B cell (primary cell): Measurements from ENCODE around the gene NMNAT3. TPM values are rescaled to one million over a fixed set of nuclear protein-coding genes. Genes with fewer than 3 reads are reported as not detected.

Source experiments
- ATAC-seq: fragments of 200-7000 bp; cut with Tn5 transposase; one replicate; pipeline ENCODE4 v1.10.0; 2021; ENCODE audit warnings: low read depth, mild to moderate bottlenecking, moderate number of reproducible peaks, moderate library complexity
- CTCF ChIA-PET: fragments of 350-600 bp; sonication (Branson Sonifier 250); formaldehyde crosslinking; loops from one replicate; lab custom pipeline; 2021; ENCODE audit warnings: antibody characterized with exemption, inconsistent platforms; lab: Charles Lee
- POLR2A ChIA-PET: fragments of 350-600 bp; sonication (Branson Sonifier 250); formaldehyde crosslinking; loops from one replicate; lab custom pipeline; 2021; ENCODE audit warnings: antibody characterized with exemption; lab: Charles Lee
- DNase-seq: peaks from one replicate; pipeline ENCODE4 v3.0.0; 2013
- H2AFZ ChIP-seq: 2 replicates; pipeline ENCODE4 v1.6.1; 2012; ENCODE audit warnings: mild to moderate bottlenecking, low read depth, low read length; ENCODE audit not compliant: insufficient read depth, poor library complexity, severe bottlenecking
- H3K27ac ChIP-seq, 2 donors: 1 replicate in 1 of 2; 2 replicates in 1 of 2; pipeline ENCODE4 v1.5.1; 2012 to 2013; ENCODE audit warnings: low read length in 2 of 2, mild to moderate bottlenecking in 2 of 2, moderate library complexity in 1 of 2
- H3K27me3 ChIP-seq, 4 experiments: fragments of 200-600 bp in 1 of 4; sonication (generic) in 1 of 4; replicated peaks in 1 of 4; 1 replicate in 2 of 4; 2 replicates in 2 of 4; pipeline versions ENCODE4 v1.6.1 to v1.7.0; 2013 to 2016; ENCODE audit warnings: low read length in 3 of 4, mild to moderate bottlenecking in 2 of 4, mixed read lengths in 1 of 4, moderate library complexity in 1 of 4; ENCODE audit not compliant: insufficient read depth in 4 of 4, control insufficient read depth in 3 of 4; ENCODE audit errors: control extremely low read depth in 1 of 4
- H3K36me3 ChIP-seq, 2 experiments: replicated peaks in 1 of 2; 1 replicate in 1 of 2; 2 replicates in 1 of 2; pipeline versions ENCODE4 v1.6.1 to v1.7.1; 2013; ENCODE audit warnings: low read length in 1 of 2; ENCODE audit not compliant: insufficient read depth in 2 of 2, control insufficient read depth in 1 of 2; ENCODE audit errors: control extremely low read depth in 1 of 2, extremely low read depth in 1 of 2
- H3K4me1 ChIP-seq, 2 donors: fragments of 200-600 bp in 1 of 2; sonication (generic) in 1 of 2; 1 replicate in 1 of 2; 2 replicates in 1 of 2; pipeline versions ENCODE4 v1.5.1 to v1.6.1; 2013 to 2017; ENCODE audit warnings: low read length in 2 of 2; ENCODE audit not compliant: control insufficient read depth in 2 of 2, insufficient read depth in 2 of 2
- H3K4me2 ChIP-seq: replicated peaks from 2 replicates; pipeline ENCODE3; 2012; ENCODE audit warnings: mild to moderate bottlenecking, low read depth, low read length; ENCODE audit not compliant: poor library complexity, severe bottlenecking
- H3K4me3 ChIP-seq, 5 experiments: fragments of 200-600 bp in 1 of 5; sonication (generic) in 1 of 5; 1 replicate in 3 of 5; 2 replicates in 2 of 5; pipeline versions ENCODE4 v1.5.1 to v1.7.0; 2011 to 2016; ENCODE audit warnings: low read length in 4 of 5, mild to moderate bottlenecking in 4 of 5, low read depth in 2 of 5, control low read depth in 1 of 5, moderate library complexity in 1 of 5; ENCODE audit not compliant: insufficient read depth in 1 of 5; ENCODE audit errors: control extremely low read depth in 1 of 5, extremely low read depth in 1 of 5
- H3K79me2 ChIP-seq: fragments of 200-600 bp; sonication (generic); one replicate; pipeline ENCODE4 v1.6.0; 2016; ENCODE audit warnings: low read length; ENCODE audit not compliant: control insufficient read depth, insufficient read depth
- H3K9ac ChIP-seq: fragments of 200-600 bp; sonication (generic); 2 replicates; pipeline ENCODE4 v1.6.1; 2017; ENCODE audit warnings: mild to moderate bottlenecking, low read length, moderate library complexity
- H3K9me3 ChIP-seq, 3 donors: one replicate each; pipeline versions ENCODE4 v1.6.1 to v1.7.1; 2013; ENCODE audit warnings: low read length in 2 of 3; ENCODE audit not compliant: control insufficient read depth in 2 of 3, insufficient read depth in 1 of 3; ENCODE audit errors: control extremely low read depth in 1 of 3
- H4K20me1 ChIP-seq: 2 replicates; pipeline ENCODE4 v1.6.0; 2012; ENCODE audit warnings: mild to moderate bottlenecking, low read length; ENCODE audit not compliant: insufficient read depth, control insufficient read depth, poor library complexity, severe bottlenecking
- H3K27ac Mint-ChIP-seq: one replicate; pipeline ENCODE4 v1.8.0; 2021; ENCODE audit warnings: mixed read lengths
- H3K27me3 Mint-ChIP-seq: one replicate; pipeline ENCODE4 v1.8.0; 2021; ENCODE audit warnings: mixed read lengths
- H3K4me1 Mint-ChIP-seq: one replicate; pipeline ENCODE4 v1.8.0; 2021; ENCODE audit warnings: mixed read lengths
- H3K4me3 Mint-ChIP-seq: one replicate; pipeline ENCODE4 v1.8.0; 2021; ENCODE audit warnings: mixed read lengths
- H3K9me3 Mint-ChIP-seq: one replicate; pipeline ENCODE4 v1.8.0; 2022; ENCODE audit warnings: mixed read lengths; ENCODE audit not compliant: insufficient read depth
- EZH2 ChIP-seq: IDR thresholded peaks from 2 replicates; pipeline ENCODE4 v1.6.1; 2012; ENCODE audit warnings: borderline replicate concordance, low read depth, mild to moderate bottlenecking, moderate library complexity, low read length; ENCODE audit not compliant: insufficient read depth, poor library complexity, severe bottlenecking
- WGBS: methylation state at CpG from one replicate; pipeline ENCODE4 v1.1.5; 2013; ENCODE audit warnings: missing lambda C conversion rate; ENCODE audit not compliant: insufficient coverage; 5-methylcytosine and 5-hydroxymethylcytosine counted together
- intact Hi-C: fragments of 100-400 bp; cut with micrococcal nuclease; formaldehyde crosslinking; loops from one replicate; pipeline ENCODE4 v1.10.0; 2022
- polyA plus RNA-seq: library from polyadenylated mRNA; depleted of rRNA; stranded (reverse); fragments of >200 nt; gene quantifications from 2 replicates; pipeline ENCODE4 v1.2.3, GENCODE V29; 2012
- total RNA-seq, 2 donors: library from RNA; stranded (reverse); fragments of 120-200 nt in 1 of 2; gene quantifications; 1 replicate in 1 of 2; 2 replicates in 1 of 2; pipeline versions ENCODE4 v1.2.3 to v1.2.4, GENCODE V29; 2013 to 2022
- TF ChIP-seq, protein P1 (sequence below): fragments of 200-600 bp; IDR thresholded peaks from one replicate; pipeline ENCODE4 v1.8.0; 2022; ENCODE audit warnings: antibody characterized with exemption, mild to moderate bottlenecking

NMNAT3 gene
- total and polyA plus RNA-seq, 2 donors (not counting 1 experiment from before 2014, with no cell fraction given) = 1.9 to 3.3 TPM

DNA sequence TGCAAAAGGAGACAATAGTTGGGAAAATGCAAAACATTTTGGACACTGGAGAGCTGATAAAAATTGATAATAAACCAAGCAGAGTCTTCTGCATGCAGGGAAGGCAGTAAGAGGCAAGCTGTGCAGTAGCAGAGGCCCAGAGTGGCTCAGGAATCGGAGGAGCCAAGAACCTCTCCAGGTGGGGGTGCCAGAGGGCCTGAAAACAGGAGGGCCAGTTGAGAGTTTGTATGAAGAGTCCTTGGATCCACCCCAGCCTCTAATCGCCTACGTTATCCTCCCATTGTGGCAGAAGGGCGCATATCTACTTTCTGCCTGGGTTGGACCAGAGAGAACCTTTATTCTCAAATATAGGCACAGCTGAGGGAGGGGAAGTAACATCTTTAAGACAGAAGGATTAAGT lies 89.3 kb downstream of the NMNAT3 start:
- POLR2A ChIA-PET = no interaction called here
- no peak for ATAC-seq

DNA sequence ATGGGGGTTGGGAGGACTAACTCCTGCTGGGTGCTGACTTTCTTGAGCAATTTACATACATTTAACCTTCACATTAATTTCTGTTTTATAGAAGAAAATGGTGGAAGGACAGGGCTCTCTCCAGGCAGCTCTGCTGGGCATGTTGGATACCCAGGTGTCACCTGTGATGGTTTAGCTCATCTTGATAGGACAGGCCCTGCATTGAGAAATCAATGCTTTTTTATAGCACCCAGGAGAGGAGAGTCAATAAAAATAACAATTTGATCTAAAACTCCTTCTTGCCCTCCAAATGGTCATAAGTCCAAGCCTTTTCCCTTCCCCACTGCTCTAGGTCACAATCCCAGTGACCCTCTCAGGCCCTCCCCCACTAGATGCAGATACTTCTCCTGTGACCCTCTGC lies 90.0 kb downstream of the NMNAT3 start:
- Histone ChIP-seq H3K4me2 (no peak overlapping the region), H3K4me1 (no peaks in the 10 kb centered on the region), H3K9ac (no peak overlapping the region), H4K20me1 (no peaks in the 10 kb centered on the region), H3K36me3 (no peaks in the 10 kb centered on the region), H3K27ac (no peak overlapping the region), H3K27me3 (no peaks in the 10 kb centered on the region), H3K9me3 (no peaks in the 10 kb centered on the region), H2AFZ (no peak overlapping the region), H3K79me2 (no peaks in the 10 kb centered on the region), H3K4me3 (no peak overlapping the region)
- DNase-seq (no peak), ATAC-seq (no peak)
- Mint-ChIP-seq H3K4me1 (no peaks in the 10 kb centered on the region), H3K4me3 (no peak overlapping the region), H3K27ac (no peak overlapping the region), H3K9me3 (no peaks in the 10 kb centered on the region), H3K27me3 (no peaks in the 10 kb centered on the region)
- ChIA-PET POLR2A (no interaction called here), CTCF (no interaction called here)
- no peak for TF ChIP-seq EZH2
- TF ChIP-seq, protein P1, sequence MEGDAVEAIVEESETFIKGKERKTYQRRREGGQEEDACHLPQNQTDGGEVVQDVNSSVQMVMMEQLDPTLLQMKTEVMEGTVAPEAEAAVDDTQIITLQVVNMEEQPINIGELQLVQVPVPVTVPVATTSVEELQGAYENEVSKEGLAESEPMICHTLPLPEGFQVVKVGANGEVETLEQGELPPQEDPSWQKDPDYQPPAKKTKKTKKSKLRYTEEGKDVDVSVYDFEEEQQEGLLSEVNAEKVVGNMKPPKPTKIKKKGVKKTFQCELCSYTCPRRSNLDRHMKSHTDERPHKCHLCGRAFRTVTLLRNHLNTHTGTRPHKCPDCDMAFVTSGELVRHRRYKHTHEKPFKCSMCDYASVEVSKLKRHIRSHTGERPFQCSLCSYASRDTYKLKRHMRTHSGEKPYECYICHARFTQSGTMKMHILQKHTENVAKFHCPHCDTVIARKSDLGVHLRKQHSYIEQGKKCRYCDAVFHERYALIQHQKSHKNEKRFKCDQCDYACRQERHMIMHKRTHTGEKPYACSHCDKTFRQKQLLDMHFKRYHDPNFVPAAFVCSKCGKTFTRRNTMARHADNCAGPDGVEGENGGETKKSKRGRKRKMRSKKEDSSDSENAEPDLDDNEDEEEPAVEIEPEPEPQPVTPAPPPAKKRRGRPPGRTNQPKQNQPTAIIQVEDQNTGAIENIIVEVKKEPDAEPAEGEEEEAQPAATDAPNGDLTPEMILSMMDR = no peak
- intact Hi-C loops = no loop called here

More for the DNA sequence above, 89.3 kb downstream of the NMNAT3 start:
- WGBS = 75% methylated on average over 1 of the region's 4 CpGs
- H3K9me3 ChIP-seq = no peaks in the 10 kb centered on the region
- no peaks in the 10 kb centered on the region for H3K9me3 Mint-ChIP-seq
- no peak overlapping the region for H3K27ac Mint-ChIP-seq
- intact Hi-C loops = no loop called here
- H3K4me2 ChIP-seq = no peak overlapping the region
- H2AFZ ChIP-seq = no peak overlapping the region
- H3K4me3 ChIP-seq = no peak overlapping the region
- CTCF ChIA-PET = no interaction called here
- no peak for TF ChIP-seq EZH2
- TF ChIP-seq, protein P1 = no peak
- H3K4me3 Mint-ChIP-seq = no peak overlapping the region
- no peaks in the 10 kb centered on the region for H3K4me1 ChIP-seq
- no peaks in the 10 kb centered on the region for H4K20me1 ChIP-seq
- H3K4me1 Mint-ChIP-seq = no peaks in the 10 kb centered on the region
- no peak overlapping the region for H3K27ac ChIP-seq
- H3K79me2 ChIP-seq = no peaks in the 10 kb centered on the region
- no peaks in the 10 kb centered on the region for H3K27me3 Mint-ChIP-seq
- no peak for DNase-seq
- H3K36me3 ChIP-seq = no peaks in the 10 kb centered on the region
- no peak overlapping the region for H3K9ac ChIP-seq
- H3K27me3 ChIP-seq = no peaks in the 10 kb centered on the region
